ENCODE results near the gene VPS8. TPM values are rescaled to one million over a fixed set of nuclear protein-coding genes. Genes with fewer than 3 reads are reported as not detected.

Gene VPS8
- total and polyA plus RNA-seq, 2 of the 8 experiments (the other 6 are each of a cell fraction or from before 2014, with no cell fraction given), result 13.0 to 41.0 TPM

DNA sequence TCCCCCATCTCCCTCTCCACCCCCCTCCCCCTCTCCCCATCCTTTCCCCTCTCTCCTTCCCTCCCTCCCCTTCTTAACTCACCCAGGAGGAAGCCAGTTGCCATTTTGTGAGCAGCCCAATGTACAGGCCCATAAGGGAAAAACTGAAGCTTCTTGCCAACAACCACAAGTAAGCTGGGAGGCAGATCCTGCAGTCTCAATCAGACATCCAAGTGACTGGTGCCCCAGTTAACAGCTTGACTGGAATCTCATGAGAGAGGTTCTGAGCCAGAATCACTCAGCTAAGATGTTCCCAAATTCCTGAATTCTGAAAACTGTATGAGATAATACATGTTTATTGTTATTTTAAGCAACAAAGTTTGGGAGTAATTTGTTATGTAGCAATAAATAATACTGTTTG is 250.2 kb downstream of the VPS8 start (continued):
- TF ChIP-seq, protein P1, sequence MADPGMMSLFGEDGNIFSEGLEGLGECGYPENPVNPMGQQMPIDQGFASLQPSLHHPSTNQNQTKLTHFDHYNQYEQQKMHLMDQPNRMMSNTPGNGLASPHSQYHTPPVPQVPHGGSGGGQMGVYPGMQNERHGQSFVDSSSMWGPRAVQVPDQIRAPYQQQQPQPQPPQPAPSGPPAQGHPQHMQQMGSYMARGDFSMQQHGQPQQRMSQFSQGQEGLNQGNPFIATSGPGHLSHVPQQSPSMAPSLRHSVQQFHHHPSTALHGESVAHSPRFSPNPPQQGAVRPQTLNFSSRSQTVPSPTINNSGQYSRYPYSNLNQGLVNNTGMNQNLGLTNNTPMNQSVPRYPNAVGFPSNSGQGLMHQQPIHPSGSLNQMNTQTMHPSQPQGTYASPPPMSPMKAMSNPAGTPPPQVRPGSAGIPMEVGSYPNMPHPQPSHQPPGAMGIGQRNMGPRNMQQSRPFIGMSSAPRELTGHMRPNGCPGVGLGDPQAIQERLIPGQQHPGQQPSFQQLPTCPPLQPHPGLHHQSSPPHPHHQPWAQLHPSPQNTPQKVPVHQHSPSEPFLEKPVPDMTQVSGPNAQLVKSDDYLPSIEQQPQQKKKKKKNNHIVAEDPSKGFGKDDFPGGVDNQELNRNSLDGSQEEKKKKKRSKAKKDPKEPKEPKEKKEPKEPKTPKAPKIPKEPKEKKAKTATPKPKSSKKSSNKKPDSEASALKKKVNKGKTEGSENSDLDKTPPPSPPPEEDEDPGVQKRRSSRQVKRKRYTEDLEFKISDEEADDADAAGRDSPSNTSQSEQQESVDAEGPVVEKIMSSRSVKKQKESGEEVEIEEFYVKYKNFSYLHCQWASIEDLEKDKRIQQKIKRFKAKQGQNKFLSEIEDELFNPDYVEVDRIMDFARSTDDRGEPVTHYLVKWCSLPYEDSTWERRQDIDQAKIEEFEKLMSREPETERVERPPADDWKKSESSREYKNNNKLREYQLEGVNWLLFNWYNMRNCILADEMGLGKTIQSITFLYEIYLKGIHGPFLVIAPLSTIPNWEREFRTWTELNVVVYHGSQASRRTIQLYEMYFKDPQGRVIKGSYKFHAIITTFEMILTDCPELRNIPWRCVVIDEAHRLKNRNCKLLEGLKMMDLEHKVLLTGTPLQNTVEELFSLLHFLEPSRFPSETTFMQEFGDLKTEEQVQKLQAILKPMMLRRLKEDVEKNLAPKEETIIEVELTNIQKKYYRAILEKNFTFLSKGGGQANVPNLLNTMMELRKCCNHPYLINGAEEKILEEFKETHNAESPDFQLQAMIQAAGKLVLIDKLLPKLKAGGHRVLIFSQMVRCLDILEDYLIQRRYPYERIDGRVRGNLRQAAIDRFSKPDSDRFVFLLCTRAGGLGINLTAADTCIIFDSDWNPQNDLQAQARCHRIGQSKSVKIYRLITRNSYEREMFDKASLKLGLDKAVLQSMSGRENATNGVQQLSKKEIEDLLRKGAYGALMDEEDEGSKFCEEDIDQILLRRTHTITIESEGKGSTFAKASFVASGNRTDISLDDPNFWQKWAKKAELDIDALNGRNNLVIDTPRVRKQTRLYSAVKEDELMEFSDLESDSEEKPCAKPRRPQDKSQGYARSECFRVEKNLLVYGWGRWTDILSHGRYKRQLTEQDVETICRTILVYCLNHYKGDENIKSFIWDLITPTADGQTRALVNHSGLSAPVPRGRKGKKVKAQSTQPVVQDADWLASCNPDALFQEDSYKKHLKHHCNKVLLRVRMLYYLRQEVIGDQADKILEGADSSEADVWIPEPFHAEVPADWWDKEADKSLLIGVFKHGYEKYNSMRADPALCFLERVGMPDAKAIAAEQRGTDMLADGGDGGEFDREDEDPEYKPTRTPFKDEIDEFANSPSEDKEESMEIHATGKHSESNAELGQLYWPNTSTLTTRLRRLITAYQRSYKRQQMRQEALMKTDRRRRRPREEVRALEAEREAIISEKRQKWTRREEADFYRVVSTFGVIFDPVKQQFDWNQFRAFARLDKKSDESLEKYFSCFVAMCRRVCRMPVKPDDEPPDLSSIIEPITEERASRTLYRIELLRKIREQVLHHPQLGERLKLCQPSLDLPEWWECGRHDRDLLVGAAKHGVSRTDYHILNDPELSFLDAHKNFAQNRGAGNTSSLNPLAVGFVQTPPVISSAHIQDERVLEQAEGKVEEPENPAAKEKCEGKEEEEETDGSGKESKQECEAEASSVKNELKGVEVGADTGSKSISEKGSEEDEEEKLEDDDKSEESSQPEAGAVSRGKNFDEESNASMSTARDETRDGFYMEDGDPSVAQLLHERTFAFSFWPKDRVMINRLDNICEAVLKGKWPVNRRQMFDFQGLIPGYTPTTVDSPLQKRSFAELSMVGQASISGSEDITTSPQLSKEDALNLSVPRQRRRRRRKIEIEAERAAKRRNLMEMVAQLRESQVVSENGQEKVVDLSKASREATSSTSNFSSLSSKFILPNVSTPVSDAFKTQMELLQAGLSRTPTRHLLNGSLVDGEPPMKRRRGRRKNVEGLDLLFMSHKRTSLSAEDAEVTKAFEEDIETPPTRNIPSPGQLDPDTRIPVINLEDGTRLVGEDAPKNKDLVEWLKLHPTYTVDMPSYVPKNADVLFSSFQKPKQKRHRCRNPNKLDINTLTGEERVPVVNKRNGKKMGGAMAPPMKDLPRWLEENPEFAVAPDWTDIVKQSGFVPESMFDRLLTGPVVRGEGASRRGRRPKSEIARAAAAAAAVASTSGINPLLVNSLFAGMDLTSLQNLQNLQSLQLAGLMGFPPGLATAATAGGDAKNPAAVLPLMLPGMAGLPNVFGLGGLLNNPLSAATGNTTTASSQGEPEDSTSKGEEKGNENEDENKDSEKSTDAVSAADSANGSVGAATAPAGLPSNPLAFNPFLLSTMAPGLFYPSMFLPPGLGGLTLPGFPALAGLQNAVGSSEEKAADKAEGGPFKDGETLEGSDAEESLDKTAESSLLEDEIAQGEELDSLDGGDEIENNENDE (IDR thresholded peaks at IDR 0.05; ENCODE audit: insufficient replicate concordance, low read length), result no peak
- TF ChIP-seq CTBP2 (IDR thresholded peaks at IDR 0.05; ENCODE audit: borderline replicate concordance, insufficient read depth, insufficient read length, low read length), result no peak
